Adrenal gland (tissue), 5 donors: ENCODE data around the gene NXF2B.
"Not testable (repeated sequence)": the region's sequence is repeated elsewhere in the genome, so short reads cannot be mapped to it uniquely, and the experiment has no call there.

Experiments used
- CTCF ChIP-seq, 6 experiments: fragments of 450-650 bp in 4 of 6; fragments of 200-600 bp in 2 of 6; sonication (generic) in 1 of 6; IDR thresholded peaks; 1 replicate in 5 of 6; 2 replicates in 1 of 6; pipeline versions ENCODE4 v1.5.1 to v1.8.0; 2016 to 2021; ENCODE audit warnings: antibody characterized with exemption in 6 of 6, mild to moderate bottlenecking in 2 of 6, moderate library complexity in 1 of 6
- POLR2A ChIP-seq, 2 donors: fragments of 450-650 bp; IDR thresholded peaks; one replicate each; pipeline ENCODE4 v1.6.1; 2017; ENCODE audit warnings: antibody characterized with exemption in 2 of 2, mild to moderate bottlenecking in 2 of 2, moderate library complexity in 1 of 2
- donor health status: DM: no; HTN: no; CAD: no.

- TF ChIP-seq CTCF, POLR2A (IDR thresholded peaks at IDR 0.05): not testable (repeated sequence)
Measured at GRCh38 chrX:102414493-102414892, 25.3 kb downstream of the NXF2B start.
